Measurements from ENCODE around the gene KATNA1. TPM values are rescaled to one million over a fixed set of nuclear protein-coding genes. Genes with fewer than 3 reads are reported as not detected.

The KATNA1 gene
- 33.6 and 35.8 TPM in 2 replicates for total RNA-seq

DNA sequence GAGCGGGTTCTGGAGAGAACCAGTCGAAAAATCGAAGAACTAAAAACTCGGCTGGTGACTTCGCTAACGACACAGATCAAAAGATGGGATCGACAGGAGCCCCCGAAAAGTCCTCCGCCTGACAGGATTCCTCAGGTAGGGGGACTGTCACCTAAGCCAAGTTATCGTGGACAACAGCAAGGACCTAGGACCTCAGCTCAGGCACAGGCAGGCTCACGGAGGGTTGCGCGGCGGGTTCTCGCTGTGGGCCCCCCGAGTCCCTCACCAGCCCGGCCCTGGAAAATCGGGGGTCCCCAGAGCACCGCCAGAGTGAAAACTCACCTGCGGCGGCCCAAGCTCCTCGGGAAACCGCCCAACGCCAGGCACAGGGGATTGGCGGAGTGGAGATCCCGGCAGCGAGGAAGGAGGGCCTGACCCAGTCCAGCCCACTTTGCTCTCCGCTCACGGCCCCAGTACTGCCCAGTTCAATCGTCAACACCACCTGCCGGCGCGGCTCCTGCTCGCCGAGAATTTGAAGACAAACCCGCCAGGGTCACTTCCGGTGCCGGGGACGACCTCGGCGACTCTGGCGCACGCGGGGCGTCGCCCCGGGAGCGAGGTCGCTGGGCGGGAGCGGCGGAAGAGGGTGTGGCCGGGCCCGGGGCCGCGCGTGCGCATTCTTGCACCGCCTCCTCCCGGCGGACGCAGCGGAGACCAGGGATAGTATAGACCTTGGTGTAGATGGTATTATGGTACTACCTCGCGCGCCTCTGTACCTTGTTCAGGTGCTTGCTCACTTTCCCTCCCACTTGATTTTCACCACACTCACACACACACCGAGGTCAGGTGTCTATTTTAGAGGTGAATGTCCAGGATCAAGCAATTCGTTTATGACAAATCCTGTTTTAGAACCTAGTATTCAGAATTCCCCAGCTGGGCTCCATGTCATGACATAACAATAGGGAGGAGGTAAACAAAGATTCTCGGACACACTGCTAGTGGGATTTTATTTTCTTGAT is at the start of gene KATNA1:
TSS of gene KATNA1 (minus strand) at position 567 of the 998 bp plus-strand sequence. CDS start 10,167 bp downstream, outside the sequence.

DNA sequence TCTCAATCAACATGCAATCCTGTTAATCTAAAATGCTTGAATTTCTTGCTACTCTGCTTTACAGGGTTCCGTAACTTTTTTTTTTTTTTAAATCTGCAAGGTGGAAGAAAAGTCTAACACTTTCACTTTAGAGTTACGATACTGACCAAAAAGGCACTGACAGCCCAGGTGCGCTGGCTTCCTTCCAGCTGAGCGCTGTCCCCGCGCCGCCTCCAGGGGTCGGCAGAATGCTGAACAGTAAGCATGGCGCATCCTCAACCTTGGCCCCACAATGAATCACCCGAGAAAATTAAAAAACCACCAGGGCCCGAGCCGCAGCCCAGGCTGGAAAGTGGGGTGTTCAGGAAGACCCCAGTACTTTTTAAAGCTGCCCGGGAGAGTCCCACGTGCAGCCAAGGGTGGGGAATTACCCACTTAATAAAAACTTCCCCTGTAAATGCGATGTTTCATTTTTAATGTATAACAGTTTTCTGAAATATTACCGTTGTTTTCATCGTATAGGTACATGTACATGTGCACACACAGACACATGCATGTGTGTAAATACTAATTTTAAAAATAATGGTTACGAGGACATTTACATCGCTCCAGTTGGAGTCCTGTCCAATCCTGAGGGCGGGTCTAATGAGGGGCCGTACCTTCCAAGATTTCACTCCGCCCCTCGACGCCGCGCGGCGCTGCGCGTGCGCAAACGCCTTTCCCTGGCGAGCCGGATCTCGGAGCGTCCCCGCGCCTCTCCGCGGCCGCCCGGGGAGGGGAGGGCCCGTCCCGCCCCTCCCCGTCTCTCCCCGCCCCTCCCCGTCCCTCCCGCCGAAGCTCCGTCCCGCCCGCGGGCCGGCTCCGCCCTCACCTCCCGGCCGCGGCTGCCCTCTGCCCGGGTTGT is 82.7 kb downstream of the KATNA1 start, which contains the start of gene GINM1:
TSS of gene GINM1 (plus strand) at position 849 of the 883 bp plus-strand sequence. CDS start 40 bp downstream, outside the sequence.

DNA sequence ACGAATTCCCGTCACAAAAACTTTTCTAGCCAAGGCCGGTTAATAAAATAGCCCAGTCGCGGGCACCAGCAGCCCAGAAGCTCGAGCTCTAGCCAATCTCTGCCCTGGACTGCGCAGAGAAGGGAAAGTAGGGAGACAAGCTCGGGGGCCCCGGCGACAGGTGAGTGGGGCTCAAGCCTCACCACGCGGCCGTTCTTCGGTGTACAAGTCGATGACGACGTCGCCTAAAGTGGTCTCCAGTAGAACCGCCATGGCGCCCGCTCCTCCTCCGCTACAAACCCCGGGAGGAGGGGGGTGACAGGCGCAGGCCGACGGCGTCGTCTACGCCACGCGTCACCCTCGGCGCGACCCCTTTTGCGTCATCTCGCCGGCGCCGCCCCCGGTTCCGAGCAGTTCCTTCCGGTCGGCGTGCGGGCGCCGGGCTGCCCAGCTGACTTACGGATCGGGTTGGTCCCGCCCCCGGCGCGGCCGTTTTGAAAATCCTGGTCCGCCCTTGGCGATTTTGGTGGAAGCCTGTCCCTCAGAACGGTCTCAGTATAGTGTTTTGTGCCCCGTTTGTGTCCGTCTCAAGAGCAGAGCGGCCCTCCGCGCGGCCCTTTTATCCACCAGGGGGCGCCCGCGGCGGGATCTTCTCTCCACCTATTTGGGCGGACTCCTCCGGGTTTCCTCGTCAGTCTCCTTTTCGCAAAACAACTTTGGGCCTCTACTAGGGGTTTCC is 102.6 kb downstream of the KATNA1 start, which contains the start of gene PPIL4:
TSS of gene PPIL4 (minus strand) at position 290 of the 718 bp plus-strand sequence. CDS start at position 252, 38 bp downstream.

Small RNAs within 50 kb of the gene (small RNA-seq; reads per million reads assigned to genes)
- gene RF00019 (not detected), gene RF00410 (not detected)

Other genes starting within 250 kb of the KATNA1 start
- gene SUMO4, start 248.5 kb downstream of the KATNA1 start, total RNA-seq: 3.5 and 4.5 TPM in 2 replicates
- 0.65 and 1.3 TPM in 2 replicates for gene ZC3H12D, start 163.7 kb downstream of the KATNA1 start, total RNA-seq
- 43.1 and 50.8 TPM in 2 replicates for gene PPIL4, start 102.7 kb downstream of the KATNA1 start, total RNA-seq
- gene GINM1, start 82.3 kb downstream of the KATNA1 start, total RNA-seq: 92.1 and 104 TPM in 2 replicates
- gene LATS1, start 69.4 kb upstream of the KATNA1 start, total RNA-seq: 29.7 and 30.8 TPM in 2 replicates
- 29.7 and 31.0 TPM in 2 replicates for gene NUP43, start 97.8 kb upstream of the KATNA1 start, total RNA-seq
- 128 and 141 TPM in 2 replicates for gene PCMT1, start 101.0 kb upstream of the KATNA1 start, total RNA-seq
- gene LRP11, start 215.6 kb upstream of the KATNA1 start, total RNA-seq: 78.3 and 95.0 TPM in 2 replicates
- 0.39 and 8.2 TPM in 2 replicates for gene RAET1E, start 249.4 kb upstream of the KATNA1 start, total RNA-seq

Measured in articular chondrocyte of knee joint (primary cell).